Measurements from ENCODE around the gene RGS12.

DNA sequence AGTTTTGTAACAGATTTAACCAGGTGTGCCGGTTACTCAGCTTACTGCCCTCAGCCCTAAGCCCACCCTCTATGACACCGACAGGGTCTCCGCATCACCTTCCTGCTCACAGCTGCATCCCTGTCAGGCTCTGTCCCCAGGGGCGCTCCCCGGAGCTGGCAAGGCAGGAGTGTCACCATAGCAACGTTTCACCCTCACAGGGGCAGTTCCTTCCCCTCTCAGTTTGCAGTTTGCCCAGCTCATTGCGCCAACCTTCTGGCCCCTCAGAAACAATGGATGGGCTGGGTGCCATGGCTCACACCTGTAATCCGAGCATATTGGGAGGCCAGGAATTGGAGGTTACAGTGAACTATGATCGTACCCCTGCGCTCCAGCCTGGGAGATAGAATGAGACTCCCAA is 42.6 kb downstream of the RGS12 start:
- TF ChIP-seq, protein P1, sequence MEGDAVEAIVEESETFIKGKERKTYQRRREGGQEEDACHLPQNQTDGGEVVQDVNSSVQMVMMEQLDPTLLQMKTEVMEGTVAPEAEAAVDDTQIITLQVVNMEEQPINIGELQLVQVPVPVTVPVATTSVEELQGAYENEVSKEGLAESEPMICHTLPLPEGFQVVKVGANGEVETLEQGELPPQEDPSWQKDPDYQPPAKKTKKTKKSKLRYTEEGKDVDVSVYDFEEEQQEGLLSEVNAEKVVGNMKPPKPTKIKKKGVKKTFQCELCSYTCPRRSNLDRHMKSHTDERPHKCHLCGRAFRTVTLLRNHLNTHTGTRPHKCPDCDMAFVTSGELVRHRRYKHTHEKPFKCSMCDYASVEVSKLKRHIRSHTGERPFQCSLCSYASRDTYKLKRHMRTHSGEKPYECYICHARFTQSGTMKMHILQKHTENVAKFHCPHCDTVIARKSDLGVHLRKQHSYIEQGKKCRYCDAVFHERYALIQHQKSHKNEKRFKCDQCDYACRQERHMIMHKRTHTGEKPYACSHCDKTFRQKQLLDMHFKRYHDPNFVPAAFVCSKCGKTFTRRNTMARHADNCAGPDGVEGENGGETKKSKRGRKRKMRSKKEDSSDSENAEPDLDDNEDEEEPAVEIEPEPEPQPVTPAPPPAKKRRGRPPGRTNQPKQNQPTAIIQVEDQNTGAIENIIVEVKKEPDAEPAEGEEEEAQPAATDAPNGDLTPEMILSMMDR (IDR thresholded peaks at IDR 0.05; ENCODE audit: insufficient read depth, low read length, poor library complexity, severe bottlenecking) = no peak
- no peak for TF ChIP-seq EZH2phosphoT487 (conservative IDR thresholded peaks at IDR 0.05; ENCODE audit: low read length)
